AG04450 (cell line): ENCODE results near the gene BOD1L1. TPM values are rescaled to one million over a fixed set of nuclear protein-coding genes. Genes with fewer than 3 reads are reported as not detected.

ENCODE experiments used
- CTCF ChIA-PET: fragments of 300-600, 350-600 bp; formaldehyde crosslinking; extraction: SDS; loops from one replicate; lab custom pipeline; 2022; ENCODE audit warnings: antibody characterized with exemption, inconsistent platforms; lab: Charles Lee
- POLR2A ChIA-PET: fragments of 350-600 bp; formaldehyde crosslinking; extraction: SDS; loops from one replicate; lab custom pipeline; 2021; ENCODE audit warnings: antibody characterized with exemption, inconsistent platforms; lab: Yijun Ruan, JAX
- DNase-seq: peaks from one replicate; pipeline ENCODE4 v3.0.0-alpha.2; 2011; ENCODE audit warnings: low read depth, low spot score
- H3K27ac ChIP-seq: one replicate; pipeline ENCODE4 v1.5.1; 2012; ENCODE audit warnings: low read depth, low read length, control low read depth
- H3K27me3 ChIP-seq: one replicate; pipeline ENCODE4 v1.6.0; 2012; ENCODE audit warnings: low read length; ENCODE audit not compliant: control insufficient read depth, insufficient read depth
- H3K4me3 ChIP-seq: 2 replicates; pipeline ENCODE4 v1.5.1; 2011; ENCODE audit warnings: mild to moderate bottlenecking, low read depth, low read length, control low read depth
- H3K9me3 ChIP-seq: 2 replicates; pipeline ENCODE4 v1.5.1; 2012; ENCODE audit warnings: low read length; ENCODE audit not compliant: control insufficient read depth, insufficient read depth
- polyA plus RNA-seq: library from polyadenylated mRNA; depleted of rRNA; stranded (reverse); fragments of >200 nt; gene quantifications from 2 replicates; pipeline ENCODE4 v1.2.3, GENCODE V29; 2011
- TF ChIP-seq, protein P1 (sequence below): IDR thresholded peaks from 2 replicates; pipeline ENCODE4 v1.5.1; 2011; ENCODE audit warnings: low read depth, low read length, control low read depth, inconsistent platforms

BOD1L1 gene
- polyA plus RNA-seq, 1 experiment = 23.1 TPM

DNA sequence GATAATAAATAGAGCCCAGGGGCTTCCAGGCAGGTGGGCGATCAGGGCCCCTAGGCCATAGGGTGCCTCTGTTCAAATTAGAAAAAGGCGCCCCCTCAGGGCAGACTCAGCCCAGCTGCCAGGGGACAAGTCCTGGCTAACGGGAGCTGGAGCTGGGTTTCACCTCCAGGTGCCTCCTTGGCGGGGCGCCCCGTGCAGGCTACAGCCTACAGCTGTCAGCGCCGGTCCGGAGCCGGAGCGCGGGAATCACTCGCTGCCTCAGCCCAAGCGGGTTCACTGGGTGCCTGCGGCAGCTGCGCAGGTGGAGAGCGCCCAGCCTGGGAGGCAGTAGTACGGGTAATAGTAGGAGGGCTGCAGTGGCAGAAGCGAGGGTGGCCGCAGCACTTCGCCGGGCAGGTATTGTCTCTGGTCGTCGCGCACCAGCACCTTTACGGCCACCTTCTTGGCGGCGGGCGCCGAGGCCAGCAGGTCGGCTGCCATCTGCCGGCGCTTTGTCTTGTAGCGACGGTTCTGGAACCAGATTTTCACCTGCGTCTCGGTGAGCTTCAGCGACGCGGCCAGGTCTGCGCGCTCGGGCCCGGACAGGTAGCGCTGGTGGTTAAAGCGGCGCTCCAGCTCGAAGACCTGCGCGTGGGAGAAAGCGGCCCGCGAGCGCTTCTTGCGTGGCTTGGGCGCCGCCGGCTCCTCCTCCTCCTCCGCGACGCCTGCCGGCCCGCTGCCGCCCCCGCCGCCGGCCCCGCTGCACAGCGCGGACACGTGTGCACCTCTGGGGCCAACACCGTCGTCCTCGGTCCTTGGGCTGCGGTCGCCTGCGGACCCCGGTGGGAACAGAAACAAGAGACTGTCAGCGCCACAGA, 85.6 kb downstream of the BOD1L1 start:
- Histone ChIP-seq H3K27me3 (peaks cover 90% of the 10 kb centered on the region), H3K27ac (no peak overlapping the region), H3K9me3 (peaks cover 32% of the 10 kb centered on the region), H3K4me3 (no peak overlapping the region)
- CTCF ChIA-PET = interaction anchor here (0.7 kb wide), 1 partner anchor 689 kb away, joined by 3 read pairs; no protein-coding TSS in a partner anchor
- POLR2A ChIA-PET = no interaction called here
- DNase-seq = no peak
- TF ChIP-seq, protein P1, sequence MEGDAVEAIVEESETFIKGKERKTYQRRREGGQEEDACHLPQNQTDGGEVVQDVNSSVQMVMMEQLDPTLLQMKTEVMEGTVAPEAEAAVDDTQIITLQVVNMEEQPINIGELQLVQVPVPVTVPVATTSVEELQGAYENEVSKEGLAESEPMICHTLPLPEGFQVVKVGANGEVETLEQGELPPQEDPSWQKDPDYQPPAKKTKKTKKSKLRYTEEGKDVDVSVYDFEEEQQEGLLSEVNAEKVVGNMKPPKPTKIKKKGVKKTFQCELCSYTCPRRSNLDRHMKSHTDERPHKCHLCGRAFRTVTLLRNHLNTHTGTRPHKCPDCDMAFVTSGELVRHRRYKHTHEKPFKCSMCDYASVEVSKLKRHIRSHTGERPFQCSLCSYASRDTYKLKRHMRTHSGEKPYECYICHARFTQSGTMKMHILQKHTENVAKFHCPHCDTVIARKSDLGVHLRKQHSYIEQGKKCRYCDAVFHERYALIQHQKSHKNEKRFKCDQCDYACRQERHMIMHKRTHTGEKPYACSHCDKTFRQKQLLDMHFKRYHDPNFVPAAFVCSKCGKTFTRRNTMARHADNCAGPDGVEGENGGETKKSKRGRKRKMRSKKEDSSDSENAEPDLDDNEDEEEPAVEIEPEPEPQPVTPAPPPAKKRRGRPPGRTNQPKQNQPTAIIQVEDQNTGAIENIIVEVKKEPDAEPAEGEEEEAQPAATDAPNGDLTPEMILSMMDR = no peak

DNA sequence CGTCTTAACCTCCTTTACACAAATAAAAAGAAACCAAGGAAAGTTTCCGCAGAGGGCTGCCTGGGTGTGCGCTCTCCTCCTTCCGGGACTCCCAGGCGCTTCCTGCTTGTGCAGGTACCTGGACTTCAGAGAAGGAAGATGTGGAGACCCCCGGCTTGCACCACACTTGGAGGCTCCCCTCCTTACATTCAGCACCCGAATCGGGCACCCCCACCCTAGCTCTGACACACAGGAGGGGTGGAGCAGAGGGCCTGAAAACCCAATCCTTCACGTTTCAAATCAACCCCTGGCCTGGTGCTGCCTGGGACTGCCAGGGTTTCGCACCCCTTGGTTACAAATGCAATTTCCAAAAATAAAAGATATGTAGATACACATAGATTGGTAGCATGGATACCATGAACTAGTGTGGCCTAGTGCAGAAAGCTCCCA, 86.3 kb downstream of the BOD1L1 start:
- TF ChIP-seq, protein P1 = no peak
- ChIA-PET POLR2A (no interaction called here), CTCF (interaction anchor here (0.7 kb wide), 1 partner anchor 689 kb away, joined by 3 read pairs; no protein-coding TSS in a partner anchor)
- Histone ChIP-seq H3K9me3 (peaks cover 29% of the 10 kb centered on the region), H3K27ac (no peak overlapping the region), H3K27me3 (peaks cover 90% of the 10 kb centered on the region), H3K4me3 (no peak overlapping the region)
- DNase-seq = no peak

DNA sequence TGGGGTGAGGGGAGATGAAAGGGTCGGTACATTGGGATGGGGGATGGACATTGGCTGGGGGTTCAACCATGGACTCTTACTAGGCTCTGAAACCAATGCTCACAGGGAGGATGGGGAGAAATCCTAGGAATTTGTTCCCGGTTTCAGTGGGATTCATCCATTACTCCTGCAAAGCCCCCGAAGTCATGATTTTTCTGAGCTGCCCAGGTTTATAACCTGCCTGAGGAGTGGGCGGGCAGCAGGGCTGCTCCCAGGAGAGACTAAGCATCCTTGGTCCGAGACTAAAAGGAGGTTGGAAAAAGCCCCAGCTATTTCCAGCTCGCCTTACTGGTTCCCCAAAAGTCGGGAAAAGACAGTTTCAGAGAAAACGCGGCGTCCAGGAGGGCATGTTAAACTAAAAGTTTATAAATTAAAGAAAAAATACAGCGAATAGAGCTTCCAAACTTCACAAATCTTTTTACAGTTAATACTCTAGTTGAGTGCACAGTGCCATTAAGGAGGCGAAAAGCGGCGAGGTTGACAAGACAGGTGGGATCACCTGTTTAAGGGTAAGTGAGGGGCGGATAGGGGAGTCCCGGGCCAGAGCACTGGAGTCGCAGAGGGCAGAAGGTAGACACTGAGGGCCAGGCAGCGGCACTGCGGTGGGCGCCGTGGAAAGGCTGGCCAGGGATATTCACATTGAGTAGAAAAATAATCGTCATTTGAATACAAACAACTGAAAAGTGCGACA, 86.9 kb downstream of the BOD1L1 start:
- Histone ChIP-seq H3K27ac (no peak overlapping the region), H3K9me3 (peaks cover 29% of the 10 kb centered on the region), H3K27me3 (peaks cover 90% of the 10 kb centered on the region), H3K4me3 (no peak overlapping the region)
- CTCF ChIA-PET = no interaction called here
- TF ChIP-seq, protein P1 = no peak
- DNase-seq = no peak
- POLR2A ChIA-PET = no interaction called here

DNA sequence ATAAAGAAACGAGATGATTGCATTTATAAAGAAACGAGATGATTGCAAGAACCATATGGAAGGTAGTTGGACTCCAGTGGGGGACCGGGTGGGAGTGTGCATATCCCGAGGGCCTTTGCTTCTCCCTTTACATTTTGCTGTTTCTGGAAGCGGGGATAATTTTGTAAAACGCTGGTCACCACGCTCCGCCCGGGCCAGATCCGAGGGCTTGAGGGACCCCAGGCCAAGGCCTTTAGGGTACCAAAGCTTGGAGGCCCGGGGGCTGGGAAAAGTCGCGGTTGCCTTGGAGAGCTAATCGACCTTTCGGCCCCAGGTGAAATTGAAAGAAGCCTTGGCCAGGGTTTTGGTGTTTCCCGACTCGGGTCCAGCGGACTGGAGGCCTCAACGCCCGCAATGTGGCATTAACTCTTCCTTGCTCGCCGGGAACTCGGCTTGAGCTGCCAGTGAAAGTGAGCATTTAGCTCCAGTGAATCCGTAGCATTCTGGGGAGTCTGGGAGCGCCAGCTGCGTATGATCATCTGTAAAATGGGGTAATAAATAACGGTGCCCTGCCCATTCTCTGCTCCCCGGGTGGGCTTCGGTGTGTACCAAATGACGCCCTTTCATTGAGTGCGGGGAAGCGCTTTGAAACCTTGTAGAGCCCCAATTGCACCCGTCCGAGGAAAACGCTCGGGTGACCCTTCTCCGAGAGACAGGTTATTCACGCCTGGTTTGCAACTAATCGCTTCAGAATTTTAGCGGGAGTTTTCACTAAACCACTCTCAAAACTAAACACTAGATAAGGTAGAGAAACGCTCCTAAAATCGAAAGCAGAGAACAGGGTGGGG, 87.7 kb downstream of the BOD1L1 start:
- Histone ChIP-seq H3K9me3 (peaks cover 29% of the 10 kb centered on the region), H3K4me3 (no peak overlapping the region), H3K27ac (no peak overlapping the region), H3K27me3 (peaks cover 91% of the 10 kb centered on the region)
- ChIA-PET CTCF (no interaction called here), POLR2A (no interaction called here)
- no peak for DNase-seq
- TF ChIP-seq, protein P1 = no peak
